GM23248 (cell line): ENCODE measurements around the gene GLYATL1B. TPM values are rescaled to one million over a fixed set of nuclear protein-coding genes. Genes with fewer than 3 reads are reported as not detected.
"Not testable (repeated sequence)": the region's sequence is repeated elsewhere in the genome, so short reads cannot be mapped to it uniquely, and the experiment has no call there.

Experiments
- DNase-seq: peaks from one replicate; pipeline ENCODE4 v3.0.0-alpha.2; 2015
- H2AFZ ChIP-seq: fragments of 200-600 bp; sonication (generic); 2 replicates; pipeline ENCODE4 v1.6.1; 2016; ENCODE audit warnings: antibody characterized with exemption
- H3F3A ChIP-seq: fragments of 200-600 bp; sonication (generic); 2 replicates; pipeline ENCODE4 v1.6.1; 2016; ENCODE audit warnings: mild to moderate bottlenecking, antibody characterized with exemption, mixed run types; ENCODE audit not compliant: insufficient read depth
- H3K27ac ChIP-seq: fragments of 200-600 bp; sonication (generic); 2 replicates; pipeline ENCODE4 v1.5.1; 2016; ENCODE audit warnings: mild to moderate bottlenecking
- H3K27me3 ChIP-seq: fragments of 200-600 bp; sonication (generic); replicated peaks from 2 replicates; pipeline ENCODE4 v1.6.1; 2016; ENCODE audit warnings: mild to moderate bottlenecking; ENCODE audit not compliant: insufficient read depth
- H3K36me3 ChIP-seq: fragments of 200-600 bp; sonication (generic); 2 replicates; pipeline ENCODE4 v1.6.1; 2016; ENCODE audit warnings: low read depth, mild to moderate bottlenecking
- H3K4me1 ChIP-seq: fragments of 200-600 bp; sonication (generic); 2 replicates; pipeline ENCODE4 v1.6.1; 2016; ENCODE audit warnings: mild to moderate bottlenecking; ENCODE audit not compliant: insufficient read depth
- H3K4me2 ChIP-seq: fragments of 200-600 bp; sonication (generic); one replicate; pipeline ENCODE4 v1.6.1; 2016; ENCODE audit warnings: mild to moderate bottlenecking; ENCODE audit not compliant: unreplicated experiment
- H3K4me3 ChIP-seq: fragments of 200-600 bp; sonication (generic); 2 replicates; pipeline ENCODE4 v1.5.1; 2016; ENCODE audit warnings: mild to moderate bottlenecking
- H3K79me2 ChIP-seq: fragments of 200-600 bp; sonication (generic); 2 replicates; pipeline ENCODE4 v1.6.1; 2016; ENCODE audit warnings: mild to moderate bottlenecking; ENCODE audit not compliant: insufficient read depth
- H3K9ac ChIP-seq: fragments of 200-600 bp; sonication (generic); 2 replicates; pipeline ENCODE4 v1.6.1; 2016; ENCODE audit warnings: mild to moderate bottlenecking
- H3K9me2 ChIP-seq: fragments of 200-600 bp; sonication (generic); 2 replicates; pipeline ENCODE4 v1.6.1; 2016; ENCODE audit warnings: mixed run types, mild to moderate bottlenecking, moderate library complexity; ENCODE audit not compliant: insufficient read depth
- H3K9me3 ChIP-seq: fragments of 200-600 bp; sonication (generic); one replicate; pipeline ENCODE4 v1.6.1; 2017; ENCODE audit warnings: low read depth
- H4K20me1 ChIP-seq: fragments of 200-600 bp; sonication (generic); 2 replicates; pipeline ENCODE4 v1.6.0; 2016; ENCODE audit not compliant: insufficient read depth
- EZH2 ChIP-seq: fragments of 200-600 bp; sonication (generic); IDR thresholded peaks from 2 replicates; pipeline ENCODE4 v1.6.1; 2018; ENCODE audit warnings: antibody characterized with exemption, mild to moderate bottlenecking; ENCODE audit not compliant: insufficient read depth, poor library complexity, severe bottlenecking
- EZH2phosphoT487 ChIP-seq: fragments of 200-600 bp; sonication (generic); IDR thresholded peaks from 2 replicates; pipeline ENCODE4 v1.6.1; 2018; ENCODE audit warnings: antibody characterized with exemption, moderate library complexity, mild to moderate bottlenecking, low read depth; ENCODE audit not compliant: insufficient read depth
- WGBS, 2 experiments: methylation state at CpG; one replicate each; pipeline ENCODE4 v1.1.6; 2015 to 2017; ENCODE audit warnings: low lambda C conversion rate in 2 of 2, low coverage in 1 of 2; ENCODE audit errors: missing lambda C conversion rate in 2 of 2; 5-methylcytosine and 5-hydroxymethylcytosine counted together
- in situ Hi-C: fragments of 300-500 bp; cut with MboI; formaldehyde crosslinking; loops from 2 replicates; pipeline ENCODE4 v1.15.0; 2020
- polyA plus RNA-seq: library from polyadenylated mRNA; unstranded; fragments of >200 nt; fragmentation: Nextera tagmentation; extraction: Ambion mirVana; gene quantifications from 2 replicates; pipeline ENCODE4 v1.2.1, GENCODE V29; 2016
- total RNA-seq: library from RNA; depleted of rRNA; stranded (reverse); fragments of >200 nt; shearing (Covaris generic); gene quantifications from 2 replicates; pipeline ENCODE4 v1.2.3, GENCODE V29; 2014; rRNA removed

Gene GLYATL1B
- total RNA-seq: not detected in 2 replicates
- not detected in 2 replicates for polyA plus RNA-seq

- H4K20me1 ChIP-seq, H3K4me1 ChIP-seq, H3K4me3 ChIP-seq, H3K9me3 ChIP-seq, H3K9ac ChIP-seq, H3K27ac ChIP-seq, H3K4me2 ChIP-seq, H2AFZ ChIP-seq, H3K36me3 ChIP-seq, H3K9me2 ChIP-seq, H3K79me2 ChIP-seq, in situ Hi-C loops, H3F3A ChIP-seq, DNase-seq: not testable (repeated sequence)
- WGBS, 2 experiments: 39 to 40% methylated on average over 5 of the region's 5 CpGs
- peaks cover 27% of the 10 kb centered on the region for H3K27me3 ChIP-seq
These were observed at the start of gene GLYATL1B for GRCh38 chr11:59086007-59086406. GLYATL1B (plus strand) TSS chr11:59086307; CDS start chr11:59086307, 0 bp downstream.

GRCh38 chr11:59036542-59036941 is 49.6 kb upstream of the GLYATL1B start:
- H3K9ac ChIP-seq, H3K9me2 ChIP-seq, in situ Hi-C loops, H3K27ac ChIP-seq, H3K27me3 ChIP-seq, H3K4me2 ChIP-seq, H3K36me3 ChIP-seq, H3K9me3 ChIP-seq, H3F3A ChIP-seq, H3K4me3 ChIP-seq, H3K79me2 ChIP-seq, H2AFZ ChIP-seq, H4K20me1 ChIP-seq, DNase-seq, H3K4me1 ChIP-seq: not testable (repeated sequence)
- WGBS, 2 experiments: 27 to 40% methylated on average over 2 of the region's 2 CpGs

GRCh38 chr11:59037434-59037833 is 48.7 kb upstream of the GLYATL1B start:
- DNase-seq, H3K79me2 ChIP-seq, H4K20me1 ChIP-seq, in situ Hi-C loops, H3K27me3 ChIP-seq, H3K9me2 ChIP-seq, H3K36me3 ChIP-seq, H3K27ac ChIP-seq, H3K4me3 ChIP-seq, H3K4me1 ChIP-seq, H3F3A ChIP-seq, H3K4me2 ChIP-seq, H3K9ac ChIP-seq, H2AFZ ChIP-seq, H3K9me3 ChIP-seq: not testable (repeated sequence)
- WGBS, 2 experiments: 27 to 43% methylated on average over 1 of the region's 1 CpG

- Histone ChIP-seq H3K9me3 (no peaks in the 10 kb centered on the region), H3F3A (no peaks in the 10 kb centered on the region), H3K9ac (no peak overlapping the region), H4K20me1 (no peaks in the 10 kb centered on the region), H3K36me3 (no peaks in the 10 kb centered on the region), H3K4me2 (no peak overlapping the region), H2AFZ (no peak overlapping the region), H3K27me3 (peaks cover 4% of the 10 kb centered on the region; the same call in 1 of the 2 replicates), H3K9me2 (no peaks in the 10 kb centered on the region), H3K79me2 (no peaks in the 10 kb centered on the region), H3K27ac (no peak overlapping the region), H3K4me3 (no peak overlapping the region), H3K4me1 (no peaks in the 10 kb centered on the region)
- in situ Hi-C loops: no loop called here
- TF ChIP-seq EZH2 (no peak), EZH2phosphoT487 (no peak)
- WGBS, 2 experiments: 21 to 23% methylated on average over 3 of the region's 3 CpGs
- no peak for DNase-seq
These were observed 45.5 kb upstream of the GLYATL1B start for GRCh38 chr11:59040607-59041006.

- WGBS, 2 experiments: 39 to 44% methylated on average over 1 of the region's 1 CpG
These were observed 34.7 kb upstream of the GLYATL1B start for GRCh38 chr11:59051383-59051782.

GRCh38 chr11:59052355-59052754 is 33.8 kb upstream of the GLYATL1B start:
- H4K20me1 ChIP-seq, H3K9me2 ChIP-seq, H3K4me2 ChIP-seq, H3K9me3 ChIP-seq, H3K4me3 ChIP-seq, H3K27ac ChIP-seq, H3K79me2 ChIP-seq, in situ Hi-C loops, H3K36me3 ChIP-seq, H3K9ac ChIP-seq, H3K4me1 ChIP-seq, H3F3A ChIP-seq, H2AFZ ChIP-seq, DNase-seq: not testable (repeated sequence)
- peaks cover 33% of the 10 kb centered on the region for H3K27me3 ChIP-seq
- WGBS, 2 experiments: 28 to 30% methylated on average over 2 of the region's 2 CpGs

More at GRCh38 chr11:59051383-59051782, 34.7 kb upstream of the GLYATL1B start:
- H3K36me3 ChIP-seq, H4K20me1 ChIP-seq, H2AFZ ChIP-seq, H3K27ac ChIP-seq, DNase-seq, H3K9me2 ChIP-seq, H3K4me3 ChIP-seq, in situ Hi-C loops, H3K9me3 ChIP-seq, H3K4me2 ChIP-seq, H3F3A ChIP-seq, H3K4me1 ChIP-seq, H3K79me2 ChIP-seq, H3K9ac ChIP-seq: not testable (repeated sequence)
- H3K27me3 ChIP-seq: peaks cover 23% of the 10 kb centered on the region
